Measurements from ENCODE around the gene ANXA7. TPM values are rescaled to one million over a fixed set of nuclear protein-coding genes. Genes with fewer than 3 reads are reported as not detected.

Gene ANXA7
- 105 and 106 TPM in 2 replicates for total RNA-seq (2014; rRNA removed; shearing (Covaris generic))

DNA sequence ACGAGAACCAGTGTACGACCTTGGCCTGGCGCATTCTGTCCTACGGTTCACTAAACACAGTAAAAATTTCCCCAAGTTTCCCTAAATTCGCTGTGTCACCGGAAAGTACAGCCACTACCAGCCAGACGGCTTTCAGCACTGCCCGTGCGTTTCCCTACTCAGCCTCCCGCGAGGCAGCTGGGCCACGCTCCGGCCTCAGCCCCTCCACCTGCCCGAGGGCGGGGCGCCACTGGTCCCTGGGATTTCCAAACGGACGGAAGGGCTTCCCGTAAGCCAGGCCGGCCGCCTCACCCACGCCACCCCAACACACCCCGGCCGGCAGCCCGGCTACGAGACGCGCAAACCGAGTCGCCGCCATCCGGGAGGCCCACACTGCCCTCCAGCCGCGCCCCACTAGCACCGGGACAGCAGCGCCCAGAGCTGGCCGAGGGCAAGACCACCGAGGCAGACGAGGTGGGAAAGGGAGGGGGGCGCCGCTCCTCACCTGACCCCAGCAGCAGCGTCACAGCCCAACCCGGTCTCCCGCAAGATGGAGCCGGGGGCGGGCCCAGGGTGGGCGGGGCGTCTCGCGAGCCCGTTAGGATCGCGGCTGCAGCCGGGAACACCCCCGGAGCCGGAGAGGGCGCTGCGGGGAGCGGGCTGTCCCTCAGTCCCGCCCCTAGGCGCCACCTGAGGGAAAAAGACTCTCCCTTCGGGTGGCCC, at the start of gene ANXA7:
ANXA7 (minus strand) TSS at position 531 of the 702 bp plus-strand sequence. CDS start 13,202 bp downstream, outside the sequence.
- peak; percentile 78 for DNase-seq (ENCODE audit: low read depth)

DNA sequence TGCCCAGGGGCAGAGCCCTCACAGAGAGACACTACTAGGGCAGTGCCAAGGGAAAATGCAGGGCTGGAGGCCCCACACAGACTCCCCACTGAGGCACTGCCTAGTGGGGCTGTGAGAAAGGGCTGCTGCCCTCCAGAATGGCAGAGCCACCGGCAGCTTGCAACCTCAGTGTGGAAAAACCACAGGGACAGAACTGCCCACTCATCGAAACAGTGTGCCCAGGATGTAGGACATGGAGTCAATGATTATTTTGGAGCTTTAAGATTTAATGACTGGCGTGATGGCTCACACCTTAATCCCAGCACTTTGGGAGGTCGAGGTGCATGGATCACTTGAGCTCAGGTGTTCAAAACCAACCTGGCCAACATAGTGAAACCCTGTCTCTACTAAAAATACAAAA, 47.0 kb upstream of the ANXA7 start:
- no peak for DNase-seq (ENCODE audit: low read depth)

- no peak for DNase-seq (ENCODE audit: low read depth)
Observed at GRCh38 chr10:73459683-73460314, 45.9 kb upstream of the ANXA7 start.

DNA sequence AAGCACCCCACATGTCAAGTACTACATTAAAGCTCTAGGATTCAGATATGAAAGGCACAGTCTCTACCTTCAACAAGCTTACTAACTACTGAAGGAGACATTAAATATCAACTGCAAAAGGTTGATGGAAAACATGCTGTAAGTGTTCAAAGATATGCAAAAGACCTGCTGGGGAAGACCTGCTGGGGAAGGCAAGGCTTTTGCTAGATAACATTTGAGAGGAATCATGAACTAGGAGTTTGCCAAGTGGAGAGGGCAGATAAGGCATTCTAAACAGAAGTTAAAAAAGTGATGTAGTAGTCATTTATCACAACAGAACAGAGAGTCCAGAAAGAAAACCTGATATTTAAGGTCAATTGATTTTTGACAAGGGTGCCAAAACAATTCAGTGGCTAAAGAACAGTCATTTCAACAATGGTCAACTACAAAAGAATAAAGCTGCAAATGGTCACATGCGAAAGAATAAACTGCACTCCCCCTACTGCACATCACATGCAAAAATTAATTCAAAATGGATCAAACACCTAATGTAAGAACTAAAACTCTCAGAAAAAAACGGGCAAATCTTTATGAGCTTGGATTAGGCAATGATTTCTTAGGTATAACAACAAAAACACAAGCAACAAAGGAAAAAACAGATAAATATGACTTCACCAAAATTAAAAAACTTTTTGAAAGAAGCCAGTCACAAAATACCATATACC, 42.5 kb upstream of the ANXA7 start:
- no peak for DNase-seq (ENCODE audit: low read depth)

DNA sequence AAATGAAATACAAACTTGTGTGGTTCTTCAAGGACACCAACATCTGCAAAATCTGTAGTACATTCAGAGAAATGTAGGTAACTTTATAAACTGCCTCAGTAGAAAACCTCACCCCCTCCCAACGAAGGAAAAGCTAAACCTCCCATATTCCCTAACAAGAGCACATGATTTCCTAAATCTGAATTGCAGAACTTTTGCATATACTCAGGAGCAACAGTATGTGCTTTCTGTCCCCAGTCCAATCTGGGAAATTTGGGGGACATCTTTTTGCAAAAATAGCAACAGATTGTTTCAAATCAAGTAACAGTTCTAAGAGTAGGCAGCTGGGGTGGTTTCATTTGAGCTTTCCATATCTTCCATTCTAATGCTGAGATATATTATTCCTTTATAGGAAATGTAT, 35.3 kb upstream of the ANXA7 start:
- DNase-seq (ENCODE audit: low read depth) = no peak

GRCh38 chr10:73448384-73448783, 34.5 kb upstream of the ANXA7 start:
- no peak for DNase-seq (ENCODE audit: low read depth)

GRCh38 chr10:73446926-73447325, 33.1 kb upstream of the ANXA7 start:
- no peak for DNase-seq (ENCODE audit: low read depth)

DNA sequence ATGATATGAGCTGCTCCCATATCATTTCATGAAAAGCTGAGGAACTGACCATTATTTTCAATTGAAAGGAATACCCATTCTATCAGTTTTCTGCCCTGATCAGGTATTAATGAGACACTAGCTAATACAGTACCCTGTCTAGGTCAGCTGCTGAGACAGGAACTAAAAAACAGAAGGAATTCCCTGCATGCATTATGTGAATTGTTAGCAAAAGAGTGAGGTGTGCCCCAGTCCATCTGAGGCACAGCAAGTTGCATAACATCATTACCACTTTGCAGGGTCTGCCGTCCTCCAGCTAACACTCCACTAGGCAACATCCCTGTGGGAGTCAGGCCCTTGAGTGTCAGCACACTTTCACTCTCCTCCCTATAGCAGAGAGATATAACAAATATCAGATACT, 30.6 kb upstream of the ANXA7 start:
- no peak for DNase-seq (ENCODE audit: low read depth)

GRCh38 chr10:73439605-73440312, 25.9 kb upstream of the ANXA7 start:
- peak; percentile 41 for DNase-seq (ENCODE audit: low read depth)

GRCh38 chr10:73439055-73439454, 25.2 kb upstream of the ANXA7 start:
- no peak for DNase-seq (ENCODE audit: low read depth)

- DNase-seq (ENCODE audit: low read depth) = no peak
Observed at GRCh38 chr10:73433538-73433867, 19.6 kb upstream of the ANXA7 start, which contains the start of gene MSS51. Gene MSS51 (minus strand): TSS chr10:73433561. CDS start chr10:73428284, 5,277 bp downstream.

DNA sequence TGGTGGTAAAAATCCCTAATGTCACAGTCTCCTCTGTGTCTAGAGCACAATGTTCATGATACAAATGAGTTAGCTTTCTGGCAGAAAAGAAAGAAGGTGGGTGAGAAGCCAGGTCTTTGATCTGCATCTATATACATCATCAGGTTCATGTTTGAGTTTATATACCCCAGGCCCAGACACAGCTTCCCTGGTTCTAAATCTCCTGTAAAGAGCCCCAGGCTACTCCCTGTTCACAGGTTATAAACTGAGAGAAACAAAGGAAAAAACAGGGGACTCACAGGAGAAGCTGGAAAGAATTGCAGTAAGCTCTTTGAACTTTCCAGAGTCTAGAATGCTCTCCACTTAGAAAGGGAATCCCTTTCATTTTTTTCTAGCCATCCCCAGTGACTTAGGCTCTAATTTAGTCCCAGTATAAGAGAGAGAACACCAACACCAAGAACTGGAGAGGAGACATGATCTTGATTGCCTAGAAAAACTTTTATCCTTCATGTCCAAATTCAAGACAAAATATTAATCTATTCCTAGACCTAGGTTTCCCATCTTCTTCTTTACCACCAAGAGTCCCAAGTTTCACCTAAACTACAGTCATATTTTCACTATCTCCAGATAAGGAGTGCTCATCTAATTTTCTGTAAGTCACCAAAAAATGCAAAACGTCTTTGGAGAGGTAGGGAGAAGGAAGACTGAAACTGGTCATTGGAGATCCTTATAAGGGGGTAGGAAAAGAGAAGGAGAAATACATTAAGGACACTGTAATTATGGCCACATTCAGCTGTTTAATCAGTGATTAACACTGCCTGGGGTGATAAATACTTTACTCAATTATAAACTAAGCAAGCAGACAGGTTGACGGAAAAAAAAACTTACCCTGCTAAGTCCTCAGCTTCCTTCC, 19.0 kb upstream of the ANXA7 start:
- no peak for DNase-seq (ENCODE audit: low read depth)

- no peak for DNase-seq (ENCODE audit: low read depth)
Observed at GRCh38 chr10:73426318-73426717, 12.5 kb upstream of the ANXA7 start.

GRCh38 chr10:73424478-73424877, 10.6 kb upstream of the ANXA7 start:
- DNase-seq (ENCODE audit: low read depth) = no peak

GRCh38 chr10:73423309-73423708, 9.5 kb upstream of the ANXA7 start:
- no peak for DNase-seq (ENCODE audit: low read depth)

GRCh38 chr10:73416571-73416970, 2.7 kb upstream of the ANXA7 start:
- no peak for DNase-seq (ENCODE audit: low read depth)

DNA sequence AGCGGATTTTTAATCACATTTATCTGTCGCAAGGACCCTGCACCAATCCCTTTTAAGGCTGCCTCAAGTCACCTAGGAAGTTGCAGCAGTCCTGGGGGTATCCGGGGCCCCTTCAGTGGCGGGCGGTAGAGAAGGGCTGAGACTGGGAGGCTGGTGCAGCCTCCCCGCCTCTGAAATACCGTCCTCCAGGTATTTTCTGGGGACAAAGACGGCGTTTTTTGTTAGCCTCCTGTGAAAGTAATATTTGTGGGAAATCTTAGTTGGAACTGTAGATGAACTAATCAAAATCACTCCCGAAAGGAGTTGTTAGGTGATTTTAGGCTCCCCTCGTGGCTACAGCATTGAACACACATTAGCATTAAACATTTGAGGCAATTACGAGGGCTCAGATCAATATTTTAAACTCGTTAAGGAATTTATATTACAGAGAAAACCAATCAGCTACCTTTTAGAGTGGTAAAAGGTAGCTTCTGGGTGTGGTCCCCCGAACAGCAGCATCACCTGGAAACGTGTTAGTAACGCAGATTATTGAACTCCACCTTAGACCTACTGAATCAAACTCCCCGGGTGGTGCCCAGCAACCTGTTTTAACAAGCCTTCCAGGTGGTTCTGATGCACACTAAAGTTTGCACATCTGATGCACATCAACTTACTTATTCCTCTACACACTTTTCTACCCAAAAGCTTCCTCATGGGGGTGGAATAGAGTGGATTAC, 530 bp upstream of the ANXA7 start:
- no peak for DNase-seq (ENCODE audit: low read depth)

- no peak for DNase-seq (ENCODE audit: low read depth)
Observed at GRCh38 chr10:73413108-73413527, 740 bp downstream of the ANXA7 start.

DNA sequence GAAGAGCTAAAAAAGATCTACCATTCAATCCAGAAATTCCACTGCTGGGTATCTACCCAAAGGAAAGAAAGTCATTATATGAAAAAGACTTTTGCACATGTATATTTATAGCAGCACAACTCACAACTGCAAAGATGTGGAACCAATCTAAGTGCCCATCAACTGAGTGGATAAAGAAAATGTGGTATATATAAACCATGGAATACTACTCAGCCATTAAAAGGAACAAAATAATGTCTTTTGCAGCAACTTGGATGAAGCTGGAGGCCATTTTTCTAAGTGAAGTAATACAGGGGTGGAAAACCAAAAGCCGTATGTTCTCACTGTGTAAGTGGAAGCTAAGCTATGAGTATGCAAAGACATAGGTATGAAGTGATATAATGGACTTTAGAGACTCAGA, 3.0 kb downstream of the ANXA7 start:
- DNase-seq (ENCODE audit: low read depth) = no peak

DNA sequence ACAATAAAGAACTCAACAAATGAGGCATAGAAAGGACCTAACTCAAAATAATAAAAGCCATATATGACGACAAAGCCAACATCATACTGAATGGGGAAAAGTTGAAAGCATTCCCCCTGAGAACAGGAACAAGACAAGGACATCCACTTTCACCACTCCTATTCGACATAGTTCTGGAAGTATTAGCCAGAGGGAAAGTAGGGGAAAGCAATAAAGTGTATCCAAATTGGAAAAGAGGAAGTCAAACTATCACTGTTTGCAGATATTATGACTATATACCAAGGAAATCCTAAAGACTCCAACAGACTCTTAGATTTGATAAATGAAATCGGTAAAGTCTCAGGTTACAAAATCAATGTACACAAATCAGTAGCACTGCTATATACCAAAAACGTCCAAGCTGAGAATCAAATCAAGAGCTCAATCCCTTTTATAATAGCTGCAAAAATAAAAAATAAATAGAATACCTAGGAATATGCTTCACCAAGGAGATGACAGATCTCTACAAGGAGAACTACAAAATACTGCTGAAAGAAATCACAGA, 4.8 kb downstream of the ANXA7 start:
- DNase-seq (ENCODE audit: low read depth) = no peak
